HuH-7.5 (cell line): ENCODE results near the gene COG7.
"Not testable (repeated sequence)": the region's sequence is repeated elsewhere in the genome, so short reads cannot be mapped to it uniquely, and the experiment has no call there.

Experiments used
- DNase-seq: peaks from one replicate; pipeline ENCODE4 v3.0.0; 2011; ENCODE audit warnings: low spot score

COG7 gene

DNA sequence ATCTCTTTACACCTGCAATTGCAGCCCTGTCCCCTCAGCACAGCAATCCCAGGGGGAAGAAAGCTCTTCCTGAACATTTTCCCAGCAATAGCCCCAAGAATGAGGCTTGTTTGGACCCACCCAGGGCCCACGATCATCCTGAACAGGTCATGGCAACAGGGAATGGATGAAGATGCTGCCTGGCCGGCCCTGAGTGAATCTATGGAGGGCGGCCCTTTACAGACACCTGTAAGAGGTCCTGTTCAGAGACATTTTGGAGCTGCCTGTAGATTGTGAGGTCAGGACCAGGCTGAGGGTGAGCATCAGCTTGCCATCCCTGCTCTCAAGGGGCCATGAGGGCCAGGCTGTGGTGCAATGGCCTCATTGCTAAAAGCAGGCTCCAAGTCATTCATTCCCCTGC lies 69.1 kb downstream of the COG7 start:
- no peak for DNase-seq

DNA sequence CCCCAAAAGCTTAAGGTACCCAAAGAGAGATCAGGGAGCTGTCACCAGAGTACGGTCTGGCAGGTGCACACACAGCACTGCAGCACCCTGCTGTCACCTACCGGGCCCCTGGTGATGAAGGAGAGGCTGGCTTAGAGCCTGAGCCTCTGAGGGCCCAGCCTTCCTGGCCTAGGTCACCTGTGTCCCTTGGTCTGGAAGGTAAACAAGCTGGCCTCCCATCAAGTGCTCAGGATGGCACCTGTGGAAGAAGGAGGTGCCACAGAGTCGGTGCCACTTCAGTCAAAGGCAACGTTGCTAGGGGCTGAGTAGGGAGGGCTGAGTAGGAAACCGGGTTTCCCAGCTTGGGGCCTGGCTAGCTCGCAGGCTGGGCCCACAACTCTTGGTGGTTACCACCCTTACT lies 70.7 kb downstream of the COG7 start:
- no peak for DNase-seq

DNA sequence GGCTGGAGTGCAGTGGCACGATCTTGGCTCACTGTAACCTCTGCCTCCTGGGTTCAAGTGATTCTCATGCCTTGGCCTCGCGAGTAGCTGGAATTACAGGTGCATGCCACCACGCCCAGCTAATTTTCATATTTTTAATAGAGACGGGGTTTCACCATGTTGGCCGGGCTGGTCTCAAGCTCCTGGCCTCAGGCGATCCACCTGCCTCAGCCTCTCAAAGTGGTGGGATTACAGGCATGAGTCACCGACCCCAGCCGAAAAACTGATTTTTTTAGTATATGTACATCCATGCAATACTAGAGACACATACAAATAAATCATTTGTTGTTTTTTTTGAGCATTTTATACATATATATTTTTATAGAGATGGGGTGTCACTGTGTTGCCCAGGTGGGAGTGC lies 71.3 kb downstream of the COG7 start:
- not testable (repeated sequence) for DNase-seq

DNA sequence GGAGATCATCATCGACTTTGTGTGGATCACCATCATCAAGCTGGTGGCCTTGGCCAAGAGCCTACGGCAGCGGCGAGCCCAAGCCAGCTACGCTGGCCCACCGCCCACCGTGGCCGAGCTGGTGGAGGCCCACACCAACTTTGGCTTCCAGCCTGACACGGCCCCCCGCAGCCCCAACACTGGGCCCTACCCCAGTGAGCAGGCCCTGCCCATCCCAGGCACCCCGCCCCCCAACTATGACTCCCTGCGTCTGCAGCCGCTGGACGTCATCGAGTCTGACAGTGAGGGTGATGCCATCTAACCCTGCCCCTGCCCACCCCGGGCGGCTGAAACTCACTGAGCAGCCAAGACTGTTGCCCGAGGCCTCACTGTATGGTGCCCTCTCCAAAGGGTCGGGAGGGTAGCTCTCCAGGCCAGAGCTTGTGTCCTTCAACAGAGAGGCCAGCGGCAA lies 72.5 kb downstream of the COG7 start:
- DNase-seq = no peak

DNA sequence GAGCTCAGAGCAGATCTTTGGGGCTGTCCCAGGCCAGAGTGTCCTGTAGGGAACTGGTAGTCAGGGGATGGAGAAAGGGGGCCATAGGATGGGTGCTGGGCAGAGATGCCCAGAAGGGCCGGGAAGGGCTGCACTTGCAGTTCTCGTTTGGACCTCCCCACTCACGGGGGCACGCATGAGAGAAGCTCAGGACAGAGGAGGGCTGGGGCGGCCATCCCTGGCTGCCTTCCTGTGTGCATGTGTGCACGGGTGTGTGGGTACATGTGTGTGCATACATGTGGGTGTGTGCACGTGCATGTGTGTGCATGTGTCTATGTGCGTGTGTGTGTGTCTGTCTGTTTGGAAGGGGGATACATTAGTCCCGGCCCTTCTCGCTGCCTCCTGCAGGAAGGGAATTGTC lies 73.3 kb downstream of the COG7 start:
- DNase-seq = no peak

DNA sequence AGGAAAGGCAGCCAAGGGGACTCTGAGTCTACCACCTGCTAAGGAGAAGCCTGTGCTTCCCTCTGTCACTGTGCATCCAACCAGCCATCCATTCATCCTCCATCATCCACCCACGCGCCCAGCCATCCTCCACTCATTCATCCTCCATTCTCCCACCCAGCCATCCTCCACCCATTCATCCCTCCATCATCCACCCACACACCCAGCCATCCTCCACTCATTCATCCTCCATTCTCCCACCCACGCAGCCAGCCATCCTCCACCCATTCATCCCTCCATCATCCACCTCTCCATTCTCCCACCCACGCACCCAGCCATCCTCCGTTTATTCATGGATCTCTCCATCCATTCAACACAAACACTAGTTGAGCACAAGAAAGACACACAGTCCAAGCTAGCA lies 74.1 kb downstream of the COG7 start:
- no peak for DNase-seq

DNA sequence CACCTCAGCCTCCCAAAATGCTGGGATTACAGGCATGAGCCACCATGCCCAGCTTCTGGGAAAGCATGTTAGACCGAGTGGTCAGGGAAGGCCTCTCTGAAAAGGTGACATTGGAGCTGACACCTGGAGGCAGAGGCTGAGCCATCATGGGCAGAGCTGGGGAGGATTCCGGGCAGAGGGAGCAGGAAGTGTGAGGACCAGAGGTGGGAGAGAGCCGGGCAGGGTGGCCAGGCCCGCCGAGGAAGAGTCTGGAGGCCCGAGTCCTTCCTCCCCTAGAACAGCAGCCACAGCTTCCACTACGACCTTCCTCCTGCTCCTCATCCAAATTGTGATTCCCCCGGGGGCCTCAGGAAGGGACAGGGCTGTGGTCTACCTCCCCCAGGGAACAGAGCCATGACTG lies 74.7 kb downstream of the COG7 start:
- DNase-seq = no peak

DNA sequence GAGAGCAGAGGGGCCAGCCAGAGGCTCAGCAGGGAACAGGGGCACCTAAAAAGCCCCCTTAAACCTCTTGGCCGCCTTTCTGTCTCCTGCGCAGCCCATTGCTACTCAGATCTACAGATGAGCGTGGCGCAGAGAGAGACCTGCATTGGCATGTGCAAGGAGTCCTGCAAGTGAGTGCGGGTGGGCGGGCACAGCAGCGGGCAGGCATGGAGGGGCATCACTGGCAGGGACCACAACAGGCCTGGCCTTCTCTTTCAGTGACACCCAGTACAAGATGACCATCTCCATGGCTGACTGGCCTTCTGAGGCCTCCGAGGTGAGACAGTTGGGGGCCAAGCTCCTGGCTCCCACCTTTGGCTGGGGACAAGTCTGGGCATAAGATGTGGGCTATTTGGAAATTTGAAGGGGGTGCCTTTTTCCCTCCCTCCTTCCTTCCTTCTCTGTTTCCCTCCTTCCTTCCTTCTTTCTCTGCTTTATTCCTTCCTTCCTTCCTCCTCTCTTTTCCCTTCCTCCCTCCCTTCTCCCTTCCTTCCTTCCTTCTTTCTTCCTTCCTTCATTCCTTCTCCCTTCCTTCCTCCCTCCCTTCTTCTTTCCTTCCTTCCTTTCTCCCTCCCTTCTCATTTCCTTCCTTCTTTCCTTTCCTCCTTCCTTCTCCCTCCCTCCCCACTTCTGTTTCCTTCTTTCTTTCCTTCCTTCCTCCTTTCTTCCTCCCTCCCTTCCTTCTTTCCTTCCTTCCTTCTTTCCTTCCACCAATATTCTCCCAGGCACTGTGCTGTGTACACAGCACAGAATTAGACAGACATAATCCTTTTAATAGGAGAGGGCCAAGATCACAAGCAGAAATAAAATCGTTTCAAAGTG lies 75.7 kb downstream of the COG7 start:
- DNase-seq = no peak

DNA sequence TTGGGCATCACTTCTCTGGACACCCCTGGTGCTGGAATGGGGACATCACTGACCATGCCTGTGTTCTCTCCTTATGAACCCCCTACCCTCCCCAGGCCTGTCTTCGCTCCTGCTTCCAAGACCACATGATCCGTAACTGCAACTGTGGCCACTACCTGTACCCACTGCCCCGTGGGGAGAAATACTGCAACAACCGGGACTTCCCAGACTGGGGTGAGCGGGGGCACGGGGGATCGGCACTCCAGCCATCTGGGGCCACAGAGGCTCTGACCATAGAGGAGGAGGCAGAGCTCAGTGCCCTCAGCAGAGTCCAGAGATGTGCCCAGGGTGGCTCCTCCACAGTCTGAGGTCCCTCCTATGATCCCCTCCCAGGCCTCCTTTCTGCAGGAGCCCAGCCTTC lies 77.3 kb downstream of the COG7 start:
- no peak for DNase-seq

DNA sequence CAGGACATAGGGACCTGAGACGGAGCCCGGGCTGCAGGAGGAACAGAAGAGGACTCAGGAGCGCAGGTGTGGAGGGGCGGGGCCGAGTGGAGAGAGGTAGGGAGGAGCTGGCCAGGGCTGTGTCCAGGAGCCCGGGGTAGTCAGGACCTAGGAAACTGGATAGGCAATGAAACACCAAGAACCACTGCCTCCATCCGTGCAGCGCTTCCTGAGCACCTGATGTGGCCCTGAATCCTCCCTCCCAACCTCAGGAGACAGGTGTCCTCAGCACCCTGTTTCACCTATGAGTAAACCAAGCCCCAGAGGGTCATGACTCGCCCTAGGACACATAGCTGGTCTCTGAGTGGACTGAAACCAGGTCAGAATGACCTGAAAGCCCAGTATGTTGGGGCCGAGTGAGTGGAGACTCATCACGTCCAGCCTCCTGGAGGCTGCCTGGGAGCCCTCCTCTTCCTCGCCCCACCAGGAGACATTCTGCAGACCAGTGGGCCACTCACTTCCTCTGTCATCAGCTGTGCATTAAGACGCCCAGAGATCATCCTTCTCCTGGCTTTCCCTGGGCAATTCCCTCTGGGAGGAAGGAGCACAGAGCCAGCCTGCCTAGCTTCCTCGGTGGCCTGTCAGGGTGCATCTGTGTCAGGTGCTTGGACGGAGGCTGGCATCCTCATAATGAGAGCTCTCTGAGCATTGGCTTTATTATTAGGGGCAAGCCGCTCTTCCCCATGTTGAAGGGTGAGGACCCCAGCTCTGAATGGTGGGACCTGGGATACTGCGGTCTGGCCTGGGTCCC lies 78.1 kb downstream of the COG7 start:
- DNase-seq = peak; percentile 24

DNA sequence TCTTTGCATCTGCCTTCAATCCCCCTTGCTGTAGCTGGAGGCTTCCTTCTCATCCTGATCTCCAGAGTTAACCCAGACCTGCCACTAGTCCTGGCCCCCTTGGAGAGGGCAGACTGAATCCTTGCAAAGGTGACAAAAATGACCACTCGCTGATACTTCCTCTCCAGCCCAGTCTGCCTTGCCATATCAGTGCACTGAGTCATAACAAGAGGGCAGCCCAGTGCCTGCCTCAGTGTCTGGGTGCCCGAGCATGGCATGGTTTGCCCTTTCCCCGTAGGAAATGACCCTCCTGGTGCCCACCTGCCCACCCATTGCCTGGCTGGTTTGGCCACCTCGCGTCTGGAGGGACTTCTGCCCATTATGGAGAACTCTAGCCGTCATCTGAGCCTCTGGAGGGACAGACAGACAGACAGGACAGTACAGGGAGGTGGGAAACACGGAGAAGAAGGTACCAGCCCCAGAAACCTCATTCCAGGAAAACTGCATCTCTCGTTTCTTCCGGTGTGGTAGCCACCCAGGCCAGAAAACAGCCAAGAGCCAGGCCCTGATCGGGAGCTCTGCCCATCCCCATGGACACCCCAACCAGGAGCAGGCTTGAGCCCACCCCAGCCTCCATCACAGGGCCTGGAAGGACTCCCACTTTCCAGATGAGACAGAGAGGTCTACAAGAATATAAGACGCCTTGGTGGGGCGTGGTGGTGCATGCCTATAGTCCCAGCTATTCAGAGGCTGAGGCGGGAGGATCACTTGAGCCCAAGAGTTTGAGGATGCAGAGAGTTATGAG lies 79.4 kb downstream of the COG7 start:
- DNase-seq = no peak

DNA sequence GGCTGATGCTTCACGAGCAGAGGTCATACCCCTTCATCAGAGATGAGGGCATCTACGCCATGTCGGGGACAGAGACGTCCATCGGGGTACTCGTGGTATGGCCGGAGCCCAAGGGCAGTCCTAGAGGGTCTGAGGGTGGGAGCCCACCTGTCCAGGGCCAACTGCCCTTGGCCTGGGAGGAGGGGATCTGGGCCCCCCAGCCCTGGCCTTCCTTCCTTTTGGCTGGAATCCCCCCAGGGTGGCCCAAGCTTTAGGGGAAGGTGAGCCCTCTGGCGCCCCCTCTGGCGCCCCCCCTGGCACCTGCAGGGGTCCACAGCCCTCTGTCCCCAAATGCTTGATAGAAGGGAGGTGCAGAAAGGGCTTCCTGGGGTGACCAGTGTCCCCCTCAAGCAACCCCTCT lies 81.6 kb downstream of the COG7 start:
- no peak for DNase-seq

DNA sequence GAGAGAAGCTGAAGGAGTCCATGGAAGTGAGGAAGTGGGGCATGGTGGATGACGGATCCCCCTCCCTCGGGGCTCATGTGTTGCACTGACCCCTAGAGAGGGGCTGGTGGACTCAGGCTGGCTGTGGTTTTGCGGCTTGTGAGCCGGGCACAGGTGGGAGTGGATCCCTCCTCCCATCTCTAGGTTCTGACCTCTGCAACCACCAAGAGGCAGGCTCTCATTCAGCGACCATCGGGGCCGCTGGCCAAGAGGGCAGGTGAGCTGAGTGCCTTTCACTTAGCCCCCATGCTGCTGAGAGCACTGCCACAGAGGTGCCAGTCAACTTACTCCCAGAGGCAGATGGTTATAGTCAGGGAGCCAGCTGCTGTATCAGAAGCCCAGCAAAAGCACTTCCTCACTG lies 83.6 kb downstream of the COG7 start:
- DNase-seq = no peak

DNA sequence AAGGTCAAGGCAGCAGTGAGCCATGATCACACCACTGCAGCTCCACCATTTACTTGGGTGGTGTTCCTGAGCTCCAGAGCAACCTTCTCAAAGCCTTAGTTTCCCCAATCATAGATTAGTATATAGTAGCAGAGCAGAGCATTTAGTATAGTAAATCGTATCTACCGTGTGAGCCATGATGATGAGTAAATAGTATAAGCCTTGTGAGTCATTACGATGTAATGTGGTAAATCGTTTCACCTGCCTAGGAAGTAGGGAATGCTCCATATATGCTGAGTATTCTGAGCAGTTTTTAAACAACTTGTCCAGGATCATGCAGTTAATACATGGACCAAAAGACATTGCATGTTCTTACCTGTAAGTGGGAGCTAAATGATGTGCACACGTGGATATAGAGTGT lies 84.5 kb downstream of the COG7 start:
- DNase-seq = no peak

DNA sequence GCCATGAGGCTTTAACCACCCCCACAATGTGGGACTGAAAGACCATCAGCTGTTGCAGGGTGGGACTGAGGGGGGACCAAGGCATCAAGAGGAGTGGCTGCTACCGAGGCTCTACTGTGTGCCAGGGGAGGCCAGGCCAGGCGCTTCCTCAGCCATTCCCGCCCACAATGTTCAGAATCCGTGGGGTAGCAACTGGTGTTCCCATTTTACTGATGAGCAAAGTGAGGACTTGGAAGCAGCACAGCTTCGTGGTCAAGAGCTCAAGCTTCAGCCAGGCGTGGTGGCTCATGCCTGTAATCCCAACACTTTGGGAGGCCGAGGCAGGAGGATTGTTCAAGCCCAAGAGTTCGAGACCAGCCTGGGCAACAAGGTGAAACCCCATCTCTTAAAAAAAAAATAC lies 85.0 kb downstream of the COG7 start:
- DNase-seq = no peak

DNA sequence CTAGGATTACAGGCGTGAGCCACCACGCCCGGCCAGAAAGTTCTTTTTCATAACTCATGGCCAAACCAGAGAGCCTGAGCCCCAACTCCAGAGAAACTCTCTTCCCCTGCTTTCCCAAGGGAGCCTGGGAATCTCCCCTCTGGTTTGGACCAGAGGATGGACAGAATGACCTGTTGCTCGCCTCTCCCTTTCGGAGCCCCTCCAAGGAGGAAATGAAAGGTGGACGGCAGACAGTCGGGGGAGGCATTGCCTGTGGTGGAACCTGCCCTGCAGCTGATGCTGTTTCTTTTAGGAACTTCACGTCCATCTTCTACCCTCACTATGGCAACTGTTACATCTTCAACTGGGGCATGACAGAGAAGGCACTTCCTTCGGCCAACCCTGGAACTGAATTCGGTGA lies 85.4 kb downstream of the COG7 start:
- DNase-seq = no peak

DNA sequence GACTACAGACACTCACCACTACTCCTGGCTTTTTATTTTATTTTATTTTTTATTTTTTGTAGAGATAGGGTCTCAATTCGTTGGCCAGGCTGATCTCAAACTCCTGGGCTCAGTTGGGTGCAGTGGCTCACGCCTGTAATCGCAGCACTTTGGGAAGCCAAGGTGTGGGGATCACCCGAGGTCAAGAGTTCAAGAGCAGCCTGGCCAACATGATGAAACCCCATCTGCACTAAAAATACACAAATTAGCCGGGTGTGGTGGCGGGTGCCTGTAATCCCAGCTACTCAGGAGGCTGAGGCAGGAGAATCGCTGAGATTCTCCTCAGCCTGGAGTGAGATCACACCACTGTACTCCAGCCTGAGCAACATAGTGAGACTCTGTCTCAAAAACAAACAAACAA lies 86.6 kb downstream of the COG7 start:
- DNase-seq = not testable (repeated sequence)

DNA sequence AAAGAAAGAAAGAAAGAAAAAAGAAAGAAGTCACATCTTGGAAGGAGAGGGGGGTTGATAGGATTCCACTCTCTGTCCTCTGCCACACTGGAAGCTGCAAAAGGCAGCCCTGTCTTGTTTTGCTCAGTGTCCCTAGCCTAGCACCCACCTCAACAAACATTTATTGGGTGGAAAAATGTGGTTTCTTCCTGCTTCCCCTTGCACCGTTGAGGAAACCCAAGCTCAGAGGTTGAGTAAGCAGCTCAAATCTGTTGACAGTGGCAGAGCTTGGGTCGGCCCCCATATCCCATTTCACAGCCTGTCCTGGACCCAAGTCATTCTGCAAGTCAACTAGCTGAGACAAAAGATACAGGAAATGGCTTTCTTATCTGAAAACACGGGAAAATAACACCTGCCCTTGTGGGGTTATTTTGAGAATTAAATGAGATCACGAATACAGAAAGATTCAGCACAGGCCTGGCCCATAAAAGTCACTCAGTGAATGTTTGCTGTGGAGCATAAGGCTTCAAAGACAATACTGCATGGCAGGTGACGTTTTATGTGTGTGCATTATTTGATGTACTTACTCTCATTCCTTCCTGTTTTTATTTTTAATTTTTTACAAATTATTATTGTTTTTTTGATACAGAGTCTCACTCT lies 87.3 kb downstream of the COG7 start:
- DNase-seq = no peak

DNA sequence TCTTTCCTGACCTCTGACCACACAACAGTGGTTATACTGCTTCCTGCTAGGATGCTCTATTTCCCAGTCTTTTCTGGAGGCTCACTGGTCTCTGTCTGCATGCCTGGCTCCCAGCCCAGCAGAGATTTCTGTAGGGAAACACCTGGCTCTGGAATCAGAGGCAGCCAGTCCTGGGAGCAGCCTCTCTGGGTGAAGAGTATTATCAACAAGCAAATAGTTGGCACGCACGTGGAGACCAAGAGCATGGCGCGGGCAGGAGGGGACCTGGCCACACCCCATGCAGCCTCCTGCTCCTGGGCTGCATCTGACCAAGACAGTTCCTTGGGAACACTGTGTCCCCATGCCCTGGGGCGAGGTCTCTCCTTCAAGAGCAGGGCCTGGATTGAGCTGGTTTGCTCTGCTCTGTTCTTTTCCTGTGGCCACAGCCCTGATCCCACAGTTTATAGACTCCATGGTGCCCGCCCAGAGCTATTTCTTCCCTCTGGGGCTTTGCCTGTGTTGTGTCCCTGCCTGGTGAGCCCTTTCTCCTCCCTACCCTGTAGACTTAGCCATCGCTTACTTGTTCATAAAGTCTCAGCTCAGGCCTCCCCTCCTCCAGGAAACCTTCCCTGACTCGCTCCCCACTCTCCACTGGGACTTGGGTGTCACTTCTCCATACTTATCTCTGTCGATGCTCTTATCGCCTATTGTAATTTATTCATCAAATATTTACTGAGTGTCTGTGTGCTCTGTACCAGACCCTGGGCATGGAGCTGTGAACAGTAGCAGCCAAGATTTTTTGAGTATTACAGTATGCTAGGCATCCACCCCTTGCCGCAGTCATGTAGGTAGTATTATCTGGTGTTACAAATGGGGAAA lies 90.3 kb downstream of the COG7 start:
- DNase-seq = no peak

DNA sequence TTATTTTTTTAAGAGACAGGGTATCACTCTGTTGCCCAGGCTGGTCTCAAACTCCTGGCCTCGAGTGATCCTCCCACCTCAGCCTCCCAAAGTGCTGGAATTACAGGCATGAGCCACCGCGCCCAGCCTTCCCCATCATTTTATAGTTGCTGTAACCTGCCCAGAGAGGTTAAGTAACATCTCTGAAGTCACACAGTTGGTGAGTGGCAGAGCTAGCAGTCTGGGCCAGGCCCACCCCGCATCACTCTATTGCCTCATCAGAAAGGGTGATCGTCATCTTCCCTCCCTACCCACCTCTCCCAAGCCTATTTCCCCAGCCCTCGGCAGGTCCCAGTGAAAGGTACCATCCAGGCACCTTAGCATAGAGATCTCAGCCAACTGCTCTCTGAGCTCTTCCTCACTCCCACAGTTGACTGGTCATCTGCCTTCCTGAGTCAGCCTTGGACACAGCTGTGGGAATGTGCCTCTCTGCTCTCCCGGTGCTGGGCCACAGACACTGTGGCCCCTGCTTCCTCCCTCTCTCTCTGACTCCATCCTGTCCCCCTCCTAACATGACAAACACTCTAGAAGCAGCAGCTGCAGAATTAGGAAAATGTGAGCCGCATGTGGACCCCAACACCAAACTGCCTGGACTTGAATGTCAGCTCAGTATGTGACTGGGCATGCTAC lies 93.8 kb downstream of the COG7 start:
- DNase-seq = no peak
